Endodermal cell (in vitro differentiated cells): ENCODE measurements around the gene SCIN. TPM values are rescaled to one million over a fixed set of nuclear protein-coding genes. Genes with fewer than 3 reads are reported as not detected.

Experiments
- DNase-seq: peaks from one replicate; pipeline ENCODE4 v3.0.0-alpha.2; 2017
- H3K27ac ChIP-seq: 2 replicates; pipeline ENCODE4 v1.5.1; 2013; ENCODE audit warnings: mild to moderate bottlenecking, low read depth, low read length, moderate library complexity
- H3K27me3 ChIP-seq: 2 replicates; pipeline ENCODE4 v1.6.1; 2013; ENCODE audit warnings: mild to moderate bottlenecking, low read length, moderate library complexity; ENCODE audit not compliant: insufficient read depth, control insufficient read depth, poor library complexity, severe bottlenecking
- H3K36me3 ChIP-seq: 2 replicates; pipeline ENCODE4 v1.7.0; 2013; ENCODE audit warnings: mild to moderate bottlenecking, low read length, moderate library complexity; ENCODE audit not compliant: control insufficient read depth, insufficient read depth
- H3K4me1 ChIP-seq: one replicate; pipeline ENCODE4 v1.7.0; 2013; ENCODE audit warnings: low read length; ENCODE audit not compliant: control insufficient read depth, insufficient read depth
- H3K4me3 ChIP-seq: 2 replicates; pipeline ENCODE4 v1.5.1; 2013; ENCODE audit warnings: mild to moderate bottlenecking, low read length, moderate library complexity
- H3K9ac ChIP-seq: 2 replicates; pipeline ENCODE4 v1.6.1; 2013; ENCODE audit warnings: mild to moderate bottlenecking, low read length, moderate library complexity; ENCODE audit not compliant: poor library complexity, severe bottlenecking; ENCODE audit errors: extremely low read depth
- H3K9me3 ChIP-seq: 2 replicates; pipeline ENCODE4 v1.6.1; 2013; ENCODE audit warnings: mild to moderate bottlenecking, low read length, moderate library complexity; ENCODE audit not compliant: control insufficient read depth
- H3K27ac Mint-ChIP-seq: 2 replicates; pipeline ENCODE4 v1.8.0; 2020; ENCODE audit warnings: mixed read lengths
- H3K27me3 Mint-ChIP-seq: 2 replicates; pipeline ENCODE4 v1.8.0; 2021; ENCODE audit warnings: mild to moderate bottlenecking, mixed read lengths; ENCODE audit not compliant: insufficient read depth
- H3K36me3 Mint-ChIP-seq: 2 replicates; pipeline ENCODE4 v1.8.0; 2020; ENCODE audit warnings: low read depth, mixed read lengths
- H3K4me1 Mint-ChIP-seq: 2 replicates; pipeline ENCODE4 v1.8.0; 2020; ENCODE audit warnings: mixed read lengths
- H3K4me3 Mint-ChIP-seq: 2 replicates; pipeline ENCODE4 v1.8.0; 2020; ENCODE audit warnings: mild to moderate bottlenecking, moderate library complexity, mixed read lengths
- H3K9me3 Mint-ChIP-seq: 2 replicates; pipeline ENCODE4 v1.8.0; 2020; ENCODE audit warnings: mild to moderate bottlenecking, mixed read lengths
- WGBS, 2 experiments: methylation state at CpG; one replicate each; pipeline versions ENCODE4 v1.1.5 to v1.1.7; 2013; ENCODE audit warnings: missing lambda C conversion rate in 2 of 2, mixed read lengths in 1 of 2; ENCODE audit not compliant: insufficient coverage in 1 of 2, insufficient read length in 1 of 2; 5-methylcytosine and 5-hydroxymethylcytosine counted together
- total RNA-seq, 2 donors: library from RNA; stranded (reverse); fragmentation: NEBNext Ultra II Directional in 1 of 2; extraction: Animal tissue kit (Norgen Biotek cat#: 25700) in 1 of 2; gene quantifications; 2 replicates in 1 of 2; 3 replicates in 1 of 2; pipeline ENCODE4 v1.2.1, GENCODE V29; 2021
- TF ChIP-seq, protein P1 (sequence below): fragments of 200-600 bp; sonication (generic); conservative IDR thresholded peaks from 2 replicates; pipeline ENCODE4 v1.5.0; 2021; ENCODE audit warnings: antibody characterized with exemption, mild to moderate bottlenecking

SCIN gene
- total RNA-seq, 2 donors from 2014 or later, result 0.15 TPM; not detected in 1

DNA sequence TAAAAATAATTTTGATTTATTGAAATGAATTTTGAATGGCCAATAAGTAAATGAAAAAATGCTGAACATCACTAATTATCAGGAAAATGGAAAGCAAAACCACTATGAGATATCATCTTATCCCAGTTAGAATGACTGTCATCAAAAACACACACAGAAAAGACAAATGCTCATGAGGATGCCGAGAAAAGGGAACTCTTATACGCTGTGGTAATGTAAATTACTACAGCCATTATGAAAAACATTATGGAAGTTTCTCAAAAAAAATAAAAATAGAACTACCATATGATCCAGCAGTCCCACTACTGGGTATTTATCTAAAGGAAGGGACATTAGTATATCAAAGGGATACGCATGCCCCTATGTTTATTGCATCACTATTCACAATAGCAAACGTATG is 15.8 kb downstream of the SCIN start:
- TF ChIP-seq, protein P1, sequence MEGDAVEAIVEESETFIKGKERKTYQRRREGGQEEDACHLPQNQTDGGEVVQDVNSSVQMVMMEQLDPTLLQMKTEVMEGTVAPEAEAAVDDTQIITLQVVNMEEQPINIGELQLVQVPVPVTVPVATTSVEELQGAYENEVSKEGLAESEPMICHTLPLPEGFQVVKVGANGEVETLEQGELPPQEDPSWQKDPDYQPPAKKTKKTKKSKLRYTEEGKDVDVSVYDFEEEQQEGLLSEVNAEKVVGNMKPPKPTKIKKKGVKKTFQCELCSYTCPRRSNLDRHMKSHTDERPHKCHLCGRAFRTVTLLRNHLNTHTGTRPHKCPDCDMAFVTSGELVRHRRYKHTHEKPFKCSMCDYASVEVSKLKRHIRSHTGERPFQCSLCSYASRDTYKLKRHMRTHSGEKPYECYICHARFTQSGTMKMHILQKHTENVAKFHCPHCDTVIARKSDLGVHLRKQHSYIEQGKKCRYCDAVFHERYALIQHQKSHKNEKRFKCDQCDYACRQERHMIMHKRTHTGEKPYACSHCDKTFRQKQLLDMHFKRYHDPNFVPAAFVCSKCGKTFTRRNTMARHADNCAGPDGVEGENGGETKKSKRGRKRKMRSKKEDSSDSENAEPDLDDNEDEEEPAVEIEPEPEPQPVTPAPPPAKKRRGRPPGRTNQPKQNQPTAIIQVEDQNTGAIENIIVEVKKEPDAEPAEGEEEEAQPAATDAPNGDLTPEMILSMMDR, result no peak
- H3K27ac ChIP-seq, result no peak overlapping the region
- H3K4me3 ChIP-seq, result no peak overlapping the region
- no peaks in the 10 kb centered on the region for H3K36me3 ChIP-seq
- Mint-ChIP-seq H3K36me3 (no peaks in the 10 kb centered on the region), H3K4me3 (no peak overlapping the region), H3K4me1 (no peaks in the 10 kb centered on the region), H3K9me3 (no peaks in the 10 kb centered on the region), H3K27ac (no peak overlapping the region), H3K27me3 (no peaks in the 10 kb centered on the region)
- H3K9me3 ChIP-seq, result no peaks in the 10 kb centered on the region
- H3K9ac ChIP-seq, result no peak overlapping the region
- WGBS, 2 experiments, result 67% methylated on average over 2 of the region's 4 CpGs; no CpG with 5 or more reads in 1 of the 2 experiments
- DNase-seq, result no peak
- H3K27me3 ChIP-seq, result no peaks in the 10 kb centered on the region
- H3K4me1 ChIP-seq, result no peaks in the 10 kb centered on the region

DNA sequence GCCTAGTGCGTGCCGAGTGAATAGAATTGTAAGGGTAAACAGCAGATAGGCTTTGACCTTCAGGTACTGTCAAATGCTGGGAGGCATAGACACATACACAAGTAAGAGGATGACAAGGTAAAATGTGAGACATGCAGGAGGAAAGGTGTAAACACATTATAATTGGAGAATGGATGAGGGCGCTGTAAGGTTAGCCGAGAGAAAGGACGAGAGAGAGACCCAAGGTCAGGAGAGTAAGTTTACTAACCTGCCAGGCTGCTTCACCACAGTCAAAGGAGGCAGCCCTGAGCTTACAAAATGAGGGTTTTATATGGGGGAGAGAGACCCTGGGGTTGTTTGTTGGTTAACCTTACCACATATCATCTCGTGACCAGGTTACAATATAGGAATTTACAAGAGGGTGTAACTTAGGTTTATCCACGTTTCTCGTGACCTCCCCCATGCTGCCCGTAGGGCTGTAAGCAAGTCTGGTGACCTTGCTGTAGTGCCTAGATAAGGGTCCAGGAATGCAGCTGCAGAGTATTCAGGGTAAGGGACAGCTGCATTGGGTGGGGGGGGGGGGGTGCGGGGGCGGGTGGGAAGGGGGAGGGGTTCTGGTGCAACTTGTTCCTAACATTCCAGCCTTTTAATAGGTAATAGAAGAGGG is 17.9 kb downstream of the SCIN start:
- DNase-seq, result no peak
- 90 to 95% methylated on average over 5 to 9 of the region's 11 CpGs for WGBS, 2 experiments
- Mint-ChIP-seq H3K9me3 (no peaks in the 10 kb centered on the region), H3K36me3 (no peaks in the 10 kb centered on the region), H3K4me3 (no peak overlapping the region), H3K27me3 (no peaks in the 10 kb centered on the region), H3K27ac (no peak overlapping the region), H3K4me1 (no peaks in the 10 kb centered on the region)
- TF ChIP-seq, protein P1, result no peak
- Histone ChIP-seq H3K9me3 (no peaks in the 10 kb centered on the region), H3K27ac (no peak overlapping the region), H3K9ac (no peak overlapping the region), H3K4me1 (no peaks in the 10 kb centered on the region), H3K36me3 (no peaks in the 10 kb centered on the region), H3K4me3 (no peak overlapping the region), H3K27me3 (no peaks in the 10 kb centered on the region)

DNA sequence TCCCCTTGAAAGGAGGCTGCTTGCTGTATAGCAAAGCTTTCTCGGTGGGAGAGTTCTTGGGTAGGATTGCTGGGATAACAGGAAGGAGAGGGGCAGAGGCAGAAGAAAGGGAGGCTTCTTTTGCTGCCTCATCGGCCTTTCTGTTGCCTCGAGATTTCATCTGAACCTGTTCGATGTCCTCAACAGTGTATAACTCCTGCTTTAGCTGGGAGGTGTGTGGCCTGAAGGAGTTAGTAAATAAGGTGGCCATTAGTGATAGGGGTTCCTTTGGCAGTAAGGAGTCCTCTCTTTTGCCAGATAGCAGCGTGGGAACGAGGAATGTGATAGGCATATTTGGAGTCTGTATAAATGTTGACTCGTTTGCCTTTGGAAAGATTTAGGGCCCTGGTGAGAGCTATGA is 20.0 kb downstream of the SCIN start:
- no peaks in the 10 kb centered on the region for H3K27me3 ChIP-seq
- no peak for DNase-seq
- WGBS, 2 experiments, result 89 to 97% methylated on average over 6 to 7 of the region's 7 CpGs
- TF ChIP-seq, protein P1, result no peak
- H3K27ac ChIP-seq, result no peak overlapping the region
- Mint-ChIP-seq H3K4me1 (no peaks in the 10 kb centered on the region), H3K9me3 (peaks cover 16% of the 10 kb centered on the region), H3K4me3 (no peak overlapping the region), H3K27me3 (no peaks in the 10 kb centered on the region), H3K27ac (no peak overlapping the region), H3K36me3 (no peaks in the 10 kb centered on the region)
- H3K9me3 ChIP-seq, result no peaks in the 10 kb centered on the region
- no peaks in the 10 kb centered on the region for H3K36me3 ChIP-seq
- H3K4me1 ChIP-seq, result no peaks in the 10 kb centered on the region
- no peak overlapping the region for H3K4me3 ChIP-seq
- H3K9ac ChIP-seq, result no peak overlapping the region
